WTC11 (cell line): Measurements from ENCODE around the gene SMOC1. TPM values are rescaled to one million over a fixed set of nuclear protein-coding genes. Genes with fewer than 3 reads are reported as not detected.

ENCODE experiments used
- ATAC-seq: fragments of 200-7000 bp; cut with Tn5 transposase; 2 replicates; pipeline ENCODE4 v1.10.0; 2021; ENCODE audit warnings: mild to moderate bottlenecking, moderate library complexity
- CTCF ChIA-PET: fragments of 300-600 bp; sonication (Branson Sonifier 250); formaldehyde crosslinking; loops from one replicate; lab custom pipeline; 2021; ENCODE audit warnings: antibody characterized with exemption; lab: Charles Lee
- POLR2A ChIA-PET: fragments of 350-600 bp; sonication (Branson Sonifier 250); formaldehyde crosslinking; loops from one replicate; lab custom pipeline; 2021; ENCODE audit warnings: antibody characterized with exemption; lab: Charles Lee
- DNase-seq: peaks from one replicate; pipeline ENCODE4 v3.0.0; 2021; ENCODE audit warnings: low spot score
- H3K27ac Mint-ChIP-seq: 2 replicates; pipeline ENCODE4 v1.8.0; 2021; ENCODE audit warnings: mixed read lengths
- H3K27me3 Mint-ChIP-seq: 2 replicates; pipeline ENCODE4 v1.8.0; 2021; ENCODE audit warnings: low read depth, mild to moderate bottlenecking, moderate library complexity, mixed read lengths
- H3K36me3 Mint-ChIP-seq: 2 replicates; pipeline ENCODE4 v1.8.0; 2021; ENCODE audit warnings: mixed read lengths
- H3K4me1 Mint-ChIP-seq: 2 replicates; pipeline ENCODE4 v1.8.0; 2022; ENCODE audit warnings: mixed read lengths
- H3K4me3 Mint-ChIP-seq: 2 replicates; pipeline ENCODE4 v1.8.0; 2021; ENCODE audit warnings: mild to moderate bottlenecking, moderate library complexity, mixed read lengths
- H3K9me3 Mint-ChIP-seq: 2 replicates; pipeline ENCODE4 v1.8.0; 2021; ENCODE audit warnings: mixed read lengths
- AR ChIP-seq: fragments of 250-450 bp; sonication (Bioruptor Pico); IDR thresholded peaks from 2 replicates; pipeline ENCODE4 v1.9.0; 2021; ENCODE audit warnings: mild to moderate bottlenecking
- ATF1 ChIP-seq: sonication (generic); formaldehyde crosslinking; IDR thresholded peaks from 2 replicates; pipeline ENCODE4 v1.8.1; 2023; ENCODE audit warnings: mild to moderate bottlenecking, moderate library complexity, missing genetic modification reagents
- E2F4 ChIP-seq: sonication (generic); formaldehyde crosslinking; IDR thresholded peaks from 2 replicates; pipeline ENCODE4 v1.8.1; 2022; ENCODE audit warnings: low read depth, mild to moderate bottlenecking, moderate library complexity, missing genetic modification reagents, borderline replicate concordance
- HMGXB4 ChIP-seq: sonication (generic); formaldehyde crosslinking; IDR thresholded peaks from 2 replicates; pipeline ENCODE4 v1.8.1; 2023; ENCODE audit warnings: mild to moderate bottlenecking, moderate library complexity, missing genetic modification reagents
- IRF1 ChIP-seq: sonication (generic); formaldehyde crosslinking; IDR thresholded peaks from 2 replicates; pipeline ENCODE4 v1.8.0; 2023; ENCODE audit warnings: missing genetic modification reagents
- IRF2 ChIP-seq: sonication (generic); formaldehyde crosslinking; IDR thresholded peaks from 2 replicates; pipeline ENCODE4 v1.8.0; 2022; ENCODE audit warnings: low read depth, missing genetic modification reagents, borderline replicate concordance
- KAT7 ChIP-seq: sonication (generic); formaldehyde crosslinking; IDR thresholded peaks from 2 replicates; pipeline ENCODE4 v1.8.1; 2023; ENCODE audit warnings: missing genetic modification reagents, mild to moderate bottlenecking, borderline replicate concordance
- NR3C1 ChIP-seq: sonication (generic); formaldehyde crosslinking; conservative IDR thresholded peaks from 2 replicates; pipeline ENCODE4 v1.8.1; 2023; ENCODE audit warnings: low read depth, mild to moderate bottlenecking, missing genetic modification reagents
- RORB ChIP-seq: fragments of 250-450 bp; sonication (Bioruptor Pico); IDR thresholded peaks from 2 replicates; pipeline ENCODE4 v1.9.0; 2021; ENCODE audit warnings: mild to moderate bottlenecking
- SMAD3 ChIP-seq: sonication (generic); formaldehyde crosslinking; IDR thresholded peaks from 2 replicates; pipeline ENCODE4 v1.8.0; 2022; ENCODE audit warnings: missing genetic modification reagents, mild to moderate bottlenecking, borderline replicate concordance
- SOX15 ChIP-seq: fragments of 250-450 bp; sonication (Bioruptor Pico); IDR thresholded peaks from 2 replicates; pipeline ENCODE4 v1.9.0; 2021; ENCODE audit warnings: mild to moderate bottlenecking
- SP1 ChIP-seq: sonication (generic); formaldehyde crosslinking; conservative IDR thresholded peaks from 2 replicates; pipeline ENCODE4 v1.8.1; 2022; ENCODE audit warnings: missing genetic modification reagents
- TEAD4 ChIP-seq: sonication (generic); formaldehyde crosslinking; IDR thresholded peaks from 2 replicates; pipeline ENCODE4 v1.8.0; 2022; ENCODE audit warnings: mild to moderate bottlenecking, missing genetic modification reagents
- ZNF121 ChIP-seq: sonication (generic); formaldehyde crosslinking; IDR thresholded peaks from 2 replicates; pipeline ENCODE4 v1.8.0; 2023; ENCODE audit warnings: missing genetic modification reagents
- ZNF263 ChIP-seq: sonication (generic); formaldehyde crosslinking; IDR thresholded peaks from 2 replicates; pipeline ENCODE4 v1.8.1; 2022; ENCODE audit warnings: low read depth, mild to moderate bottlenecking, moderate library complexity, missing genetic modification reagents
- ZNF317 ChIP-seq: sonication (generic); formaldehyde crosslinking; IDR thresholded peaks from 2 replicates; pipeline ENCODE4 v1.8.1; 2023; ENCODE audit warnings: low read depth, mild to moderate bottlenecking, moderate library complexity, missing genetic modification reagents, borderline replicate concordance
- total RNA-seq: library from RNA; stranded (reverse); gene quantifications from 3 replicates; pipeline ENCODE4 v1.2.3, GENCODE V29; 2021
- TF ChIP-seq, protein P1 (sequence below): sonication (generic); formaldehyde crosslinking; IDR thresholded peaks from 2 replicates; pipeline ENCODE4 v1.8.1; 2023; ENCODE audit warnings: mild to moderate bottlenecking, missing genetic modification reagents, moderate library complexity
- TF ChIP-seq, protein P2 (sequence below): sonication (generic); formaldehyde crosslinking; IDR thresholded peaks from 2 replicates; pipeline ENCODE4 v1.8.0; 2022; ENCODE audit warnings: mild to moderate bottlenecking, missing genetic modification reagents
- TF ChIP-seq, protein P3 (sequence below): fragments of 250-450 bp; sonication (Bioruptor Pico); IDR thresholded peaks from 2 replicates; pipeline ENCODE4 v1.9.0; 2021; ENCODE audit warnings: moderate library complexity, mild to moderate bottlenecking, inconsistent platforms, borderline replicate concordance
- TF ChIP-seq, protein P4 (sequence below): fragments of 250-450 bp; sonication (Bioruptor Pico); conservative IDR thresholded peaks from 2 replicates; pipeline ENCODE4 v1.9.0; 2021; ENCODE audit warnings: mild to moderate bottlenecking

Gene SMOC1
- total RNA-seq, 1 experiment from 2014 or later = 1.1 TPM

DNA sequence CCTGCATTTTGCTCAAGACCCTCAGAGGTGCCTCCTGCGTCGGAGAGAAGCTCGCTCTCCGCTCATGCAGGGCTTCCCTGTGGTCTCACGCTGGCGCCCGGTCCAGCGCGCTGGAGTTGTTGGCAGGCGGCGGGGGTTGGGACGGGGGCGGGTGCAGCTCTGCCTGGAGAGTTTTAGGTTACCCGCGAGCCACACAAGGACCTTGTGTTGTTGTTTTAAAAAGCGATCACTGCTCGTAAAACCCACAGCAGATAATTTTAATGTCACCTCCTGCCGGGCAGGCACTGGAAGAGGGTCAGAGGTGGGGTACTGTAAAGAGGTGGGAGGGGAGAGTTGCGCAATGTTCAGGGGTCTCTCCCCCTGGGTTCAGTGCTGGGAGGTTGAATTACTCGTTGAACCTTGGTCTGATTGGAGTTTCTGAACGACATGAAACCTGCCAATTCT lies 850 bp downstream of the SMOC1 start:
- no peaks in the 10 kb centered on the region for H3K36me3 Mint-ChIP-seq
- no peaks in the 10 kb centered on the region for H3K9me3 Mint-ChIP-seq
- DNase-seq (no peak), ATAC-seq (peak; percentile 14)
- H3K27me3 Mint-ChIP-seq = peaks cover 50% of the 10 kb centered on the region
- H3K27ac Mint-ChIP-seq = no peak overlapping the region
- peaks cover 8% of the 10 kb centered on the region for H3K4me1 Mint-ChIP-seq
- ChIA-PET POLR2A (no interaction called here), CTCF (interaction anchor here (0.6 to 4.3 kb wide), 11 partner anchors 16 to 729 kb away, joined by 3 to 81 read pairs (median 5); no protein-coding TSS in a partner anchor)
- TF ChIP-seq SP1 (CRISPR knock-in tag) = no peak
- no peak for TF ChIP-seq ZNF317 (CRISPR knock-in tag)
- TF ChIP-seq ZNF263 (CRISPR knock-in tag) = no peak
- no peak for TF ChIP-seq IRF2 (CRISPR knock-in tag)
- TF ChIP-seq SOX15 = no peak
- TF ChIP-seq HMGXB4 (CRISPR knock-in tag) = no peak
- TF ChIP-seq, protein P1, sequence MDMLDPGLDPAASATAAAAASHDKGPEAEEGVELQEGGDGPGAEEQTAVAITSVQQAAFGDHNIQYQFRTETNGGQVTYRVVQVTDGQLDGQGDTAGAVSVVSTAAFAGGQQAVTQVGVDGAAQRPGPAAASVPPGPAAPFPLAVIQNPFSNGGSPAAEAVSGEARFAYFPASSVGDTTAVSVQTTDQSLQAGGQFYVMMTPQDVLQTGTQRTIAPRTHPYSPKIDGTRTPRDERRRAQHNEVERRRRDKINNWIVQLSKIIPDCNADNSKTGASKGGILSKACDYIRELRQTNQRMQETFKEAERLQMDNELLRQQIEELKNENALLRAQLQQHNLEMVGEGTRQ = no peak
- TF ChIP-seq, protein P2, sequence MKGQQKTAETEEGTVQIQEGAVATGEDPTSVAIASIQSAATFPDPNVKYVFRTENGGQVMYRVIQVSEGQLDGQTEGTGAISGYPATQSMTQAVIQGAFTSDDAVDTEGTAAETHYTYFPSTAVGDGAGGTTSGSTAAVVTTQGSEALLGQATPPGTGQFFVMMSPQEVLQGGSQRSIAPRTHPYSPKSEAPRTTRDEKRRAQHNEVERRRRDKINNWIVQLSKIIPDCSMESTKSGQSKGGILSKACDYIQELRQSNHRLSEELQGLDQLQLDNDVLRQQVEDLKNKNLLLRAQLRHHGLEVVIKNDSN (CRISPR knock-in tag) = no peak
- TF ChIP-seq IRF1 (CRISPR knock-in tag) = no peak
- TF ChIP-seq SMAD3 (CRISPR knock-in tag) = no peak
- no peak for TF ChIP-seq ZNF121 (CRISPR knock-in tag)
- TF ChIP-seq, protein P3, sequence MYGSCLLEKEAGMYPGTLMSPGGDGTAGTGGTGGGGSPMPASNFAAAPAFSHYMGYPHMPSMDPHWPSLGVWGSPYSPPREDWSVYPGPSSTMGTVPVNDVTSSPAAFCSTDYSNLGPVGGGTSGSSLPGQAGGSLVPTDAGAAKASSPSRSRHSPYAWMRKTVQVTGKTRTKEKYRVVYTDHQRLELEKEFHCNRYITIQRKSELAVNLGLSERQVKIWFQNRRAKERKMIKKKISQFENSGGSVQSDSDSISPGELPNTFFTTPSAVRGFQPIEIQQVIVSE (CRISPR knock-in tag) = no peak
- no peak for TF ChIP-seq RORB (CRISPR knock-in tag)
- TF ChIP-seq, protein P4, sequence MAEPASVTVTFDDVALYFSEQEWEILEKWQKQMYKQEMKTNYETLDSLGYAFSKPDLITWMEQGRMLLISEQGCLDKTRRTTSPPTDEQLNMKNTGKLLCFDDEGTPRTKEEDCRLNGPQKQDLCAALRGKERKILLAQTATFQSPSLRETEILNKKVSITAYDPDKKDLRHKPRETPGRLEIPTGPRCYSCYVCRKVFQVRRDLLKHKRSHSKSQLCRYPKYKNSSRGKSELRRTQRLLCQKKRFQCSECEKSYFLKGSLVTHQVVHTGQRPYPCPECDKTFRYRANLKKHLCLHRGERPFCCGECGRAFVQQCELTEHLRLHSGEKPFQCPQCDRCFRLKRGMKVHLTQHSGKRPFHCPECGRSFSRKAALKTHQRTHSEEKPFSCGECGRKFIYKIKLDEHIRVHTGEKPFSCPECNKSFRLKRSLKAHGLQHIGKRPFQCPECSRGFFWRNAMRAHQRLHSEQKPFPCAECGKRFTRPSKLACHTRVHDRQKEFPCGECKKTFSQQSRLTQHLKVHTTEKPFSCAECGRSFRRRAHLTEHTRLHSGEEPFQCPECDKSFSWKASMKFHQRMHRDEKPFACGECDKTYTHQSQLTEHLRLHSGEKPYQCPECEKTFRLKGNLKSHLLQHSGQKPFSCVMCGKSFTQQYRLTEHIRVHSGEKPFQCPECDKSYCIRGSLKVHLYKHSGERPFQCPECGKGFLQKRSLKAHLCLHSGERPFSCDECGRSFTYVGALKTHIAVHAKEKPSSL = no peak
- no peak for TF ChIP-seq ATF1 (CRISPR knock-in tag)
- TF ChIP-seq NR3C1 = no peak
- peak overlapping the region; percentile 79 for H3K4me3 Mint-ChIP-seq

GRCh38 chr14:69880893-69881292 lies 1.7 kb downstream of the SMOC1 start:
- CTCF ChIA-PET = interaction anchor here (1.4 kb wide), 1 partner anchor 147 kb away, joined by 6 read pairs; no protein-coding TSS in a partner anchor
- Mint-ChIP-seq H3K36me3 (no peaks in the 10 kb centered on the region), H3K27me3 (peaks cover 50% of the 10 kb centered on the region), H3K4me3 (peak overlapping the region; percentile 79; the same call in 1 of the 2 replicates), H3K9me3 (no peaks in the 10 kb centered on the region), H3K4me1 (peaks cover 8% of the 10 kb centered on the region), H3K27ac (no peak overlapping the region)
- no peak for DNase-seq
- ATAC-seq = no peak
- POLR2A ChIA-PET = no interaction called here
- TF ChIP-seq E2F4 (no peak), KAT7 (no peak), AR (no peak), TEAD4 (no peak)
